Measurements from ENCODE around the gene OTOGL. TPM values are rescaled to one million over a fixed set of nuclear protein-coding genes. Genes with fewer than 3 reads are reported as not detected.
"Not testable (repeated sequence)": the region's sequence is repeated elsewhere in the genome, so short reads cannot be mapped to it uniquely, and the experiment has no call there.

OTOGL gene
- total RNA-seq, 1 donor from 2014 or later, result 0.09 TPM

DNA sequence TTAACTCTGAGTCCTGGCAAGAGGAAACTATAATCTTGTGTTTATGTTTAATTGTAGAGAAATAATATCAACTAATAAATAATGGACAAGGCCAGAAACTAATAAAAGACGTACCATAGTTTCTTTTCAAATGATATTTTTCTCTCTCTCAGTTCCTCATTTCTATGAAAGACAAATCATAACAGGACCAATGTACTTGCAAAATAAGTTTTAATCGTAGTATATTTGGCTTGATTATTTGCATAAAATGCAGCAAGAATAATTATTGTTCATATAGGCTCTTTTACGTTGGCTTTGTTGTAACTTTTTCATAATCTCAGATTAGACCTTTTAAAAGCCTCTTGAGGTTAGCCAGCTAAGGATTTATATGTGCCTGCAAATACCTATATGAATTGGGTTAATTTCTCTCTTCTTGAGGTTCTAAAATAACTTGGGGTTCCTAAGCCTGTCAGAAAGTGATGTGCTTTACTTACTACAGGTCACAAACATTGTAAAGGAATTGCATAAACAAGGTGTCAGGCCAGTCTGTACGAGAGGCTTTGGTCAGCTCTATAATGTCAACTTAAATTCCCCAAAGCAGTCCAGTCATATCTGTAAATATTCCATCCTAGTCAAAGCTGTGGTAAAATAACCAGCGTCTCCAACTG lies 191.9 kb downstream of the OTOGL start:
- TF ChIP-seq, protein P1, sequence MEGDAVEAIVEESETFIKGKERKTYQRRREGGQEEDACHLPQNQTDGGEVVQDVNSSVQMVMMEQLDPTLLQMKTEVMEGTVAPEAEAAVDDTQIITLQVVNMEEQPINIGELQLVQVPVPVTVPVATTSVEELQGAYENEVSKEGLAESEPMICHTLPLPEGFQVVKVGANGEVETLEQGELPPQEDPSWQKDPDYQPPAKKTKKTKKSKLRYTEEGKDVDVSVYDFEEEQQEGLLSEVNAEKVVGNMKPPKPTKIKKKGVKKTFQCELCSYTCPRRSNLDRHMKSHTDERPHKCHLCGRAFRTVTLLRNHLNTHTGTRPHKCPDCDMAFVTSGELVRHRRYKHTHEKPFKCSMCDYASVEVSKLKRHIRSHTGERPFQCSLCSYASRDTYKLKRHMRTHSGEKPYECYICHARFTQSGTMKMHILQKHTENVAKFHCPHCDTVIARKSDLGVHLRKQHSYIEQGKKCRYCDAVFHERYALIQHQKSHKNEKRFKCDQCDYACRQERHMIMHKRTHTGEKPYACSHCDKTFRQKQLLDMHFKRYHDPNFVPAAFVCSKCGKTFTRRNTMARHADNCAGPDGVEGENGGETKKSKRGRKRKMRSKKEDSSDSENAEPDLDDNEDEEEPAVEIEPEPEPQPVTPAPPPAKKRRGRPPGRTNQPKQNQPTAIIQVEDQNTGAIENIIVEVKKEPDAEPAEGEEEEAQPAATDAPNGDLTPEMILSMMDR (IDR thresholded peaks at IDR 0.05), result no peak

DNA sequence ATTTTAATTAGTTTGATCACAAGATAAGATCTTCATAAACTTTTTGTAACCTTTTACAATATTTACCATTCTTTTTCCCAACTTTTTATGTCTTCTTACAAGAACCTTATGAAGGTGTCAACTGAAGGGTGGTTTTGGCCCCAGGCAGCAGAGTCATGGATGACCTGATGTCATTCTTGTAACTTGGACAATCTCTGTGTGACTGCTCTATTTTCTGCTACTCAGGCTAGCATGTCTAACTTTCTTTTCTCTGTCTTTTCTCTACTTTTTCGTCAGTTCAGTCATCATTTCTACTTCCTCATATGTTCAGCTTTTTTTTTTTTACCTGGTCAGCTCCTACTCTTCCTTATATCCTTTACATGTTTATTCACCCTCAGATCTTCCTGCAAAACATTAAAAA lies 194.0 kb downstream of the OTOGL start:
- Histone ChIP-seq H3K9me3 (no peaks in the 10 kb centered on the region), H3K36me3 (no peaks in the 10 kb centered on the region), H3K4me1 (no peaks in the 10 kb centered on the region), H3K4me3 (no peak overlapping the region), H3K27me3 (no peaks in the 10 kb centered on the region), H3K27ac (no peak overlapping the region)
- DNase-seq (no peak), ATAC-seq (no peak)
- intact Hi-C loops (cut with DNase I), result no loop called here
- TF ChIP-seq, protein P1 (IDR thresholded peaks at IDR 0.05), result no peak

More for the DNA sequence above, 191.9 kb downstream of the OTOGL start:
- no peaks in the 10 kb centered on the region for H3K9me3 ChIP-seq
- H3K27me3 ChIP-seq, result no peaks in the 10 kb centered on the region
- ATAC-seq, result no peak
- no peaks in the 10 kb centered on the region for H3K36me3 ChIP-seq
- intact Hi-C loops (cut with DNase I), result no loop called here
- no peak overlapping the region for H3K4me3 ChIP-seq
- H3K27ac ChIP-seq, result no peak overlapping the region
- no peak for DNase-seq
- no peaks in the 10 kb centered on the region for H3K4me1 ChIP-seq

- Histone ChIP-seq H3K4me3 (no peak overlapping the region), H3K4me1 (no peaks in the 10 kb centered on the region), H3K36me3 (no peaks in the 10 kb centered on the region), H3K27ac (no peak overlapping the region), H3K27me3 (no peaks in the 10 kb centered on the region), H3K9me3 (no peaks in the 10 kb centered on the region)
- ATAC-seq, result no peak
- TF ChIP-seq, protein P1 (IDR thresholded peaks at IDR 0.05), result no peak
- intact Hi-C loops (cut with DNase I), result no loop called here
- no peak for DNase-seq
These were observed 194.4 kb downstream of the OTOGL start for GRCh38 chr12:80293759-80294158.

GRCh38 chr12:80299219-80299618 lies 199.9 kb downstream of the OTOGL start:
- no peaks in the 10 kb centered on the region for H3K4me1 ChIP-seq
- TF ChIP-seq, protein P1 (IDR thresholded peaks at IDR 0.05), result no peak
- intact Hi-C loops (cut with DNase I), result no loop called here
- H3K27ac ChIP-seq, result no peak overlapping the region
- no peaks in the 10 kb centered on the region for H3K9me3 ChIP-seq
- DNase-seq (no peak), ATAC-seq (no peak)
- H3K36me3 ChIP-seq, result no peaks in the 10 kb centered on the region
- no peak overlapping the region for H3K4me3 ChIP-seq
- no peaks in the 10 kb centered on the region for H3K27me3 ChIP-seq

DNA sequence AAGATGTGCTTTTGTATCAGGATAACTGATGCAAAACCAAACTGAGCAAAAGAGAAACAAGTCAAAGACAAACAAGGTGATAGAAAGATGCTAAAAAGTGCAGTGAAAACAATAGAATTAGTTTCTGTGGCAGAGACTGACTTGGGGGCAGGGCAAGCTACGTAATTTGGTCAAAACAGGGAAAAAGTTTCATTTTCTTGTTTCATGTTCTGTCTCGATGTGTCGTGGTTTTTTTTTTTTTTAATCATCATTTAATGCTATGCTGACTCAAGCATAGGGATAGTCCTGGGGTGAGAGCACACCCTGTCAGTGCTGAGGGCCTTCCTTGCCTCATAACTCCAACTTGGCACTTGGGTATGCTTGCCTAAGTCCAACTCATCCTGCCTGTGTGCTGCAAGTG lies 200.6 kb downstream of the OTOGL start:
- Histone ChIP-seq H3K4me3 (no peak overlapping the region), H3K4me1 (no peaks in the 10 kb centered on the region), H3K27ac (no peak overlapping the region), H3K27me3 (no peaks in the 10 kb centered on the region), H3K9me3 (no peaks in the 10 kb centered on the region), H3K36me3 (no peaks in the 10 kb centered on the region)
- DNase-seq (no peak), ATAC-seq (no peak)
- intact Hi-C loops (cut with DNase I), result no loop called here
- TF ChIP-seq, protein P1 (IDR thresholded peaks at IDR 0.05), result no peak

- H3K4me1 ChIP-seq; DNase-seq; H3K27ac ChIP-seq; H3K27me3 ChIP-seq; H3K9me3 ChIP-seq; H3K36me3 ChIP-seq; intact Hi-C loops (cut with DNase I); H3K4me3 ChIP-seq; ATAC-seq: not testable (repeated sequence)
These were observed 208.1 kb downstream of the OTOGL start for GRCh38 chr12:80307436-80307835.
